ENCODE data around the gene NDUFB3. TPM values are rescaled to one million over a fixed set of nuclear protein-coding genes. Genes with fewer than 3 reads are reported as not detected.
A peak's percentile ranks its signal among the peaks of the same experiment; 100 is the strongest.
"Not testable (repeated sequence)": the region's sequence is repeated elsewhere in the genome, so short reads cannot be mapped to it uniquely, and the experiment has no call there.

Gene NDUFB3
- total RNA-seq (100 to 1,000 TPM; 296 to 384 (median 313) TPM), polyA plus RNA-seq (503 TPM)
- long read RNA-seq, donor 1, transcript NDUFB3-201 (3 exons, 755 nt): major isoform, 111 of 116 reads
- long read RNA-seq, donor 1, partial matches to known transcripts: 0 of 116 reads
- long read RNA-seq, donor 1, other reads (novel, unspliced or antisense): 3 of 116 reads
- long read RNA-seq, donor 2, transcript NDUFB3-201 (3 exons, 755 nt): major isoform, 144 of 150 reads
- long read RNA-seq, donor 2, partial matches to known transcripts: 3 of 150 reads
- long read RNA-seq, donor 2, other reads (novel, unspliced or antisense): 2 of 150 reads
- long read RNA-seq, donor 3, transcript NDUFB3-201 (3 exons, 755 nt): major isoform, 26 of 29 reads
- long read RNA-seq, donor 3, partial matches to known transcripts: 1 of 29 reads
- long read RNA-seq, donor 3, other reads (novel, unspliced or antisense): 1 of 29 reads
- long read RNA-seq, donor 4, transcript NDUFB3-201 (3 exons, 755 nt): major isoform, 71 of 71 reads
- long read RNA-seq, donor 4, partial matches to known transcripts: 0 of 71 reads
- long read RNA-seq, donor 4, other reads (novel, unspliced or antisense): 0 of 71 reads

DNA sequence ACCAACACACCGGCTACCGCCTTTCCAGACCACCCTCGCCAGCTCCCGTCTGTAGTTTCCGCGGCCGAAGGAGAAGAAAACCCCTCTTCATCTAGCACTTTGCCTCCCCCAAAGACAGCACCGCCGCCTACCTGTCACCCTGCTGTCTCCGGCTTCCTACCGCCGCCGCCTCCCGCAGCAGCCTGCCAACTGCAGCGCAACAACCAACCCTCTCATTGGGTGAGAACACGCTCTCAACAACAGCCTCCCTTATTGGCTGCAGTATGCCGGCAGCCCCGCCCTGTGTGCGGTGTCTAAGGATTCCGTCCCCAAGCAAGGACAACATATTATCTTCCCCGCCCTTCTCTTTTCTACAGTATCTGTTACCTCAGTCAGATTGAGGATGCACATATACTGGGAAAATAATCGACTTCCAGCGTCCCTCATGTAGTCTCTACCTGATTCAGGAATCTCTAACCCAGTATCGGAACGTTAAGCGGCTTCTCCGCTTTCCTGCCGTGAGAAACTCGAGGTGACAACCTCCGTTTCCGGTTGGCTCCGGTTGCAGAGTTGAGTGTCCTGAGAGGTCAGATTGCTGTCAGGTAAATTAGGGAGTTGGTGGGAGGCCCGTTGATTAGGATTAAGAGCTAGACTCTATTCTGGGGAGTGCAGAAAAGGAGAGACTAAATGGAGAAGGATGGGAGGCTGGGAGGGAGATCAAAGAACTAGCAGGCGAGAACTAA, at the start of gene NDUFB3, which contains the start of gene HYCC2:
Gene NDUFB3, plus strand, starts transcription at position 523 of the 722 bp plus-strand sequence. CDS start 6,882 bp downstream, outside the sequence.
Gene HYCC2, minus strand, starts transcription at position 193 of the 722 bp plus-strand sequence. CDS start 47,662 bp downstream, outside the sequence.
- Histone ChIP-seq H3K27ac (ENCODE audit: low read length) (peak within 1 kb of the TSS; percentile 80), H3K27me3 (ENCODE audit: control insufficient read depth, insufficient read depth) (no peaks in the 10 kb centered on the region), H3K9me3 (ENCODE audit: control insufficient read depth, low read length) (no peaks in the 10 kb centered on the region), H3K4me3 (ENCODE audit: low read length) (peak within 1 kb of the TSS; percentile 87), H3K4me1 (ENCODE audit: control insufficient read depth, insufficient read depth, low read length) (no peaks in the 10 kb centered on the region)
- DNase-seq: peak; percentile 89 to 96 (median 95)
- ATAC-seq: peak; percentile 99 to 100
- WGBS: under 1% methylated on average over 34 of the region's 34 CpGs
- intact Hi-C loops (cut with DNase I): loop anchor here in 2 of 4 donors (5.0 to 10.0 kb wide), 3 partner anchors 83 to 169 kb away; no protein-coding TSS in a partner anchor

DNA sequence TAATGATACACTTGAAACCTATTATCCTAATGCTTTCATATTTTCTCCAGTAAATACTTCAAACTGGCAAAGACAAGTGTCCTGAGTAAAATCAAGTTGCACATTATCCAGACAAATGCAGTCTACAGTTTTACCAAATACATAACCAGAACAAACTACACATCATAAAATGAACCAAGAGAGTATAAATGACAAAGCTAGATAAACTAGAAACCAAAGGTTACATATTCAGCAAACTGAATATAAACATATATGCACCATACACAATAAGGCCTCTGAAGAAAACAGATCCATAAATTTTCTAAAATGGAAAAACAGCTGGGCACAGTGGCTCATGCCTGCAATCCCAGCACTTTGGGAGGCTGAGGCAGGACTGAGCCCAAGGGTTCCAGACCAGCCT, 47.3 kb upstream of the NDUFB3 start:
- H3K4me1 ChIP-seq (ENCODE audit: control insufficient read depth, insufficient read depth, low read length): no peaks in the 10 kb centered on the region
- H3K27me3 ChIP-seq (ENCODE audit: control insufficient read depth, insufficient read depth): no peaks in the 10 kb centered on the region
- no peak overlapping the region for H3K27ac ChIP-seq (ENCODE audit: low read length)
- no peaks in the 10 kb centered on the region for H3K9me3 ChIP-seq (ENCODE audit: control insufficient read depth, low read length)
- no peak overlapping the region for H3K4me3 ChIP-seq (ENCODE audit: low read length)
- DNase-seq (no peak), ATAC-seq (no peak)
- intact Hi-C loops (cut with DNase I): no loop called here

DNA sequence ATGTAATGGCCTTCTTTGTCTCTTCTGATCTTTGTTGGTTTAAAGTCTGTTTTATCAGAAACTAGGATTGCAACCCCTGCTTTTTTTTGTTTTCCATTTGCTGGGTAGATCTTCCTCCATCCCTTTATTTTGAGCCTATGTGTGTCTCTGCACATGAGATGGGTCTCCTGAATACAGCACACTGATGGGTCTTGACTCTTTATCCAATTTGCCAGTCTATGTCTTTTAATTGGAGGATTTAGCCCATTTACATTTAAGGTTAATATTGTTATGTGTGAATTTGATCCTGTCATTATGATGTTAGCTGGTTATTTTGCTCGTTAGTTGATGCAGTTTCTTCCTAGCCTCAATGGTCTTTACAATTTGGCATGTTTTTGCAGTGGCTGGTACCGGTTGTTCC, 37.4 kb upstream of the NDUFB3 start:
- H3K27ac ChIP-seq (ENCODE audit: low read length); H3K27me3 ChIP-seq (ENCODE audit: control insufficient read depth, insufficient read depth); H3K4me1 ChIP-seq (ENCODE audit: control insufficient read depth, insufficient read depth, low read length); H3K4me3 ChIP-seq (ENCODE audit: low read length); H3K9me3 ChIP-seq (ENCODE audit: control insufficient read depth, low read length); intact Hi-C loops (cut with DNase I); DNase-seq; ATAC-seq: not testable (repeated sequence)
- 94% methylated on average over 1 of the region's 2 CpGs for WGBS

DNA sequence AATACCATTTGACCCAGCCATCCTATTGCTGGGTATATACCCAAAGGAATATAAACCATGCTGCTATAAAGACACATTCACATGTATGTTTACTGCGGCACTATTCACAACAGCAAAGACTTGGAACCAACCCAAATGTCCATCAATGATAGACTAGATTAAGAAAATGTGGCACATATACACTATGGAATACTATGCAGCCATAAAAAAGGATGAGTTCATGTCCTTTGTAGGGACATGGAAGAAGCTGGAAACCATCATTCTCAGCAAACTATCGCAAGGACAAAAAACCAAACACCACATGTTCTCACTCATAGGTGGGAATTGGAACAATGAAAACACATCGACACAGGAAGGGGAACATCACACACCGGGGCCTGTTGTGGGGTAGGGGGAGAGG, 33.4 kb upstream of the NDUFB3 start:
- ATAC-seq; H3K27me3 ChIP-seq (ENCODE audit: control insufficient read depth, insufficient read depth); H3K27ac ChIP-seq (ENCODE audit: low read length); intact Hi-C loops (cut with DNase I); DNase-seq; H3K4me1 ChIP-seq (ENCODE audit: control insufficient read depth, insufficient read depth, low read length); H3K4me3 ChIP-seq (ENCODE audit: low read length); H3K9me3 ChIP-seq (ENCODE audit: control insufficient read depth, low read length): not testable (repeated sequence)
- 97% methylated on average over 4 of the region's 4 CpGs for WGBS

DNA sequence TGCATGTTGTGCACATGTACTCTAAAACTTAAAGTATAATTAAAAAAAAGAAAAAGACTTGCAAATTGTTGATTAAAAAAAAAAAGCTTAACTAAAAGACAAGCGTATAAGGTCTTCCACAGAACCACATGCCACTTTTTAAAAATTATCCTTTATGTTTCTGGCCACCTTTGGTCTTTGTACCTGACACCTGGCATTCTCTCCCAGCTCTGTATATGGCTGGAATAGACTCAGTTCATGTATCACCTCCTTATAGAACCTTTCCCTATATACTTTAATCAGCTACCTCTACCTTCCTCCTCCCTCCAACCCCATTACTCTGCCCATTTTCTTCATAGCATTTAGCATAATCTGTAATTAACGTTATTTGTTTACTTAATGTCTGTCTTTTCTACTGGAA, 32.9 kb upstream of the NDUFB3 start:
- no peak for DNase-seq
- intact Hi-C loops (cut with DNase I): no loop called here
- H3K4me1 ChIP-seq (ENCODE audit: control insufficient read depth, insufficient read depth, low read length): no peaks in the 10 kb centered on the region
- H3K4me3 ChIP-seq (ENCODE audit: low read length): no peak overlapping the region
- no peaks in the 10 kb centered on the region for H3K27me3 ChIP-seq (ENCODE audit: control insufficient read depth, insufficient read depth)
- no peak for ATAC-seq
- 99% methylated on average over 2 of the region's 2 CpGs for WGBS
- no peak overlapping the region for H3K27ac ChIP-seq (ENCODE audit: low read length)
- no peaks in the 10 kb centered on the region for H3K9me3 ChIP-seq (ENCODE audit: control insufficient read depth, low read length)

DNA sequence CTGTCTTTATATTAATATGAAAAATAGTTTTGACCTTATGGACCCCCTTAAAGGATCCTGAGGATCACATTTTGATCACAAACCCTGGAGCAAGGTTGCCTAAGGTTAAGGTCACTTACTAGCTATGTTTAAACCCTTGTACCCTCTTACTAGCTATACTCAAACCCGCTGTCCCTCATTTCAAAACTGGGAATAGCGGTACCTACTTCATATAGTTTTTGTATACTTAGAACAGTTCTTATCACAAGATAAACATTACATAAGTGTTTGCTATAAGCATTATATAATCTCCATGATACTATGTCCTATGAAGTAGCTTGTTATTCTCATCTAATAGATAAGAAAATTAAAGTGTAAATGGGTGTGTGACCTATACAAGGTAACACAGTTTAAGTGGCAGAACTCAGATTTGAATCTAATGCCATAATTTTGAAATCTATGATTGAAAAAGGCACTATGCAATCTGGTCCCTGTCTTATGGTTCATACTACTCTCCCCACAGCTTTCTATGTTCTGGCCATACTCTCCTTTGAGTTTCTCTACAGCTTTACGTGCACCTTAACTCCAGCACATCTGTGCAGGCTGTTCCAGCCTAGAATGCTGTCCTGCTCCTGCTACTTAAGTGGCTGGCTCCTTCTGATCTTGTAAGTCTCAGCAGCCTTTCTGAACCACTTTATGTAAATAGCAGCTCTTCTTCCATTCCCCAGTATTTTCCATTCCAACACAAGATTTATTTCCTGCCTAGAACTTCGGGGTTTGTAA, 30.8 kb upstream of the NDUFB3 start:
- no peaks in the 10 kb centered on the region for H3K4me1 ChIP-seq (ENCODE audit: control insufficient read depth, insufficient read depth, low read length)
- no peak overlapping the region for H3K27ac ChIP-seq (ENCODE audit: low read length)
- ATAC-seq (no peak), DNase-seq (no peak)
- intact Hi-C loops (cut with DNase I): no loop called here
- H3K27me3 ChIP-seq (ENCODE audit: control insufficient read depth, insufficient read depth): no peaks in the 10 kb centered on the region
- 83% methylated on average over 4 of the region's 4 CpGs for WGBS
- H3K9me3 ChIP-seq (ENCODE audit: control insufficient read depth, low read length): no peaks in the 10 kb centered on the region
- no peak overlapping the region for H3K4me3 ChIP-seq (ENCODE audit: low read length)

DNA sequence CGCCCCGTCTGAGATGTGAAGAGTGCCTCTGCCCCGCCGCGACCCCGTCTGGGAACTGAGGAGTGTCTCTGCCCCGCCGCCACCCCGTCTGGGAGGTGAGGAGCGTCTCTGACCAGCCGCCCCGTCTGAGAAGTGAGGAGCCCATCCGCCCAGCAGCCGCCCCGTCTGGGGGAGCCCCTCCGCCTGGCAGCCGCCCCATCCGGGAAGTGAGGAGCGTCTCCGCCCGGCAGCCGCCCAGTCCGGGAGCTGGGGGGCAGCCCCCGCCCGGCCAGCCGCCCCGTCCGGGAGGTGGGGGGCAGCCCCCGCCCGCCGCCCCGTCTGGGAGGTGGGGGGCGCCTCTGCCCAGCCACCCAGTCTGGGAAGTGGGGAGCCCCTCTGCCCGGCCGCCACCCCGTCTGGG, 29.4 kb upstream of the NDUFB3 start:
- H3K27me3 ChIP-seq (ENCODE audit: control insufficient read depth, insufficient read depth); H3K27ac ChIP-seq (ENCODE audit: low read length); H3K4me3 ChIP-seq (ENCODE audit: low read length); intact Hi-C loops (cut with DNase I); ATAC-seq; H3K9me3 ChIP-seq (ENCODE audit: control insufficient read depth, low read length); H3K4me1 ChIP-seq (ENCODE audit: control insufficient read depth, insufficient read depth, low read length): not testable (repeated sequence)
- WGBS: 97% methylated on average over 36 of the region's 36 CpGs
- peak in 1 of 3 donors; percentile 53 for DNase-seq

DNA sequence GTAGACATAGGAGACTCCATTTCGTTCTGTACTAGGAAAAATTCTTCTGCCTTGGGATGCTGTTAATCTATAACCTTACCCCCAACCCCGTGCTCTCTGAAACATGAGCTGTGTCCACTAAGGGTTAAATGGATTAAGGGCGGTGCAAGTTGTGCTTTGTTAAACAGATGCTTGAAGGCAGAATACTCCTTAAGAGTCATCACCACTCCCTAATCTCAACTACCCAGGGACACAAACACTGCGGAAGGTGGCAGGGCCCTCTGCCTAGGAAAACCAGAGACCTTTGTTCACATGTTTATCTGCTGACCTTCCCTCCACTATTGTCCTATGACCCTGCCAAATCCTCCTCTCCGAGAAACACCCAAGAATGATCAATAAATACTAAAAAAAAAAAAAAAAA, 28.8 kb upstream of the NDUFB3 start:
- 90% methylated on average over 5 of the region's 5 CpGs for WGBS

DNA sequence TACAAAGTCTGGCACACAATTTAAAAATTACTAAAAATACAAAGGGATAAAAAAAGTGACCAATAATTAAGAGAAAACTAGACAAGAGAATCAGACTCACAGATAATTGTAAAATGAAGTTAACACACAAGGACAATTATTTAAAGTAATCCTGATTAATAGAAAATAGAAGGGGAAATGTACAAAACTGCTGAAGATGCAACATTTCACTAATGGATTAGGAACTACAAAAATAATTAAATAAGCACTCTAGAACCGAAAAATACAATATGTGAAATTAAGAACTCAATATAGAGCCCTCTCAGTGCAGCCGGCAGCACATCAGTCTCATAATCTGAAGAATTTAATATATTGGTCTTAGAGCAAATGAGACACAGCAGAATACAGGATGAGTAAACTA, 24.9 kb upstream of the NDUFB3 start:
- no peaks in the 10 kb centered on the region for H3K4me1 ChIP-seq (ENCODE audit: control insufficient read depth, insufficient read depth, low read length)
- ATAC-seq: no peak
- intact Hi-C loops (cut with DNase I): no loop called here
- H3K4me3 ChIP-seq (ENCODE audit: low read length): no peak overlapping the region
- 95% methylated on average over 2 of the region's 2 CpGs for WGBS
- no peaks in the 10 kb centered on the region for H3K9me3 ChIP-seq (ENCODE audit: control insufficient read depth, low read length)
- H3K27ac ChIP-seq (ENCODE audit: low read length): no peak overlapping the region
- no peaks in the 10 kb centered on the region for H3K27me3 ChIP-seq (ENCODE audit: control insufficient read depth, insufficient read depth)
- DNase-seq: no peak

More for the DNA sequence above, 28.8 kb upstream of the NDUFB3 start:
- H3K9me3 ChIP-seq (ENCODE audit: control insufficient read depth, low read length); ATAC-seq; DNase-seq; H3K4me1 ChIP-seq (ENCODE audit: control insufficient read depth, insufficient read depth, low read length); H3K27me3 ChIP-seq (ENCODE audit: control insufficient read depth, insufficient read depth); intact Hi-C loops (cut with DNase I); H3K27ac ChIP-seq (ENCODE audit: low read length); H3K4me3 ChIP-seq (ENCODE audit: low read length): not testable (repeated sequence)

DNA sequence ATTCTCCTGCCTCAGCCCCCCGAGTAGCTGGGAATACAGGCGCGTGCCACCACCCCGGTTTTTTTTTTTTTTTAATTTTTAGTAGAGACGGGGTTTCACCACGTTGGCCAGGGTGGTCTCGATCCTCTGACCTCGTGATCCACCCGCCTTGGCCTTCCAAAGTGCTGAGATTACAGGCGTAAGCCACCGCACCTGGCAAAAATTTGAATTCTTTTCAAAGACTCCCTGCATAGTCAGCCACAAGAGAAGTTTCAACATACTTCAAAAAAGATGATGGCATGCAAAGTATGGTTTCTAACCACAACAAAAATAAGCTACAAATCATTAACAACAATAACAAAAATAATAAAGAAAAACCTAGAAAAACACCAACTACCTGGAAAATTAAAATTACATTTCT, 22.3 kb upstream of the NDUFB3 start:
- H3K4me1 ChIP-seq (ENCODE audit: control insufficient read depth, insufficient read depth, low read length): no peaks in the 10 kb centered on the region
- H3K4me3 ChIP-seq (ENCODE audit: low read length): no peak overlapping the region
- no peaks in the 10 kb centered on the region for H3K27me3 ChIP-seq (ENCODE audit: control insufficient read depth, insufficient read depth)
- intact Hi-C loops (cut with DNase I): no loop called here
- DNase-seq: no peak
- H3K27ac ChIP-seq (ENCODE audit: low read length): no peak overlapping the region
- no peaks in the 10 kb centered on the region for H3K9me3 ChIP-seq (ENCODE audit: control insufficient read depth, low read length)
- WGBS: 98% methylated on average over 11 of the region's 11 CpGs
- ATAC-seq: no peak

Data from right cardiac atrium (tissue), 5 donors.